Panc1 (cell line): ENCODE results near the gene SLC12A4. TPM values are rescaled to one million over a fixed set of nuclear protein-coding genes. Genes with fewer than 3 reads are reported as not detected.

Experiments
- ATAC-seq: fragments of 200-7000 bp; cut with Tn5 transposase; 2 replicates; pipeline ENCODE4 v1.9.1; 2020; ENCODE audit warnings: mild to moderate bottlenecking, moderate library complexity
- BruUV-seq: library from RNA; stranded (reverse); fragments of 400-500 nt; replicated peaks from 2 replicates; lab custom pipeline; 2021; lab: Mats Ljungman, UMichigan
- CTCF ChIA-PET: fragments of 300-600 bp; sonication (Branson Sonifier 250); formaldehyde crosslinking; loops from one replicate; lab custom pipeline; 2022; ENCODE audit warnings: antibody characterized with exemption; lab: Charles Lee
- POLR2A ChIA-PET: fragments of 300-600 bp; sonication (Branson Sonifier 250); formaldehyde crosslinking; loops from one replicate; lab custom pipeline; 2022; ENCODE audit warnings: antibody characterized with exemption; lab: Charles Lee
- DNase-seq: peaks from one replicate; pipeline ENCODE4 v3.0.0-alpha.2; 2010; ENCODE audit warnings: low read depth, low spot score
- H3K27ac ChIP-seq: 2 replicates; pipeline ENCODE4 v1.5.1; 2011; ENCODE audit warnings: mild to moderate bottlenecking, low read length, inconsistent platforms
- H3K27me3 ChIP-seq: fragments of 200-500 bp; sonication (Bioruptor generic); 2 replicates; pipeline ENCODE4 v1.6.0; 2014; ENCODE audit warnings: low read length, inconsistent platforms; ENCODE audit not compliant: control insufficient read depth, insufficient read depth
- H3K36me3 ChIP-seq: fragments of 200-500 bp; sonication (Bioruptor generic); 2 replicates; pipeline ENCODE4 v1.5.1; 2014; ENCODE audit warnings: inconsistent platforms, mild to moderate bottlenecking, low read length, moderate library complexity; ENCODE audit not compliant: control insufficient read depth, insufficient read depth
- H3K4me1 ChIP-seq: 2 replicates; pipeline ENCODE4 v1.5.1; 2011; ENCODE audit warnings: inconsistent platforms, mild to moderate bottlenecking, low read length, moderate library complexity; ENCODE audit not compliant: control insufficient read depth, insufficient read depth
- H3K4me3 ChIP-seq, 2 experiments: 2 replicates each; pipeline ENCODE4 v1.5.1; 2011 to 2012; ENCODE audit warnings: low read depth in 2 of 2, low read length in 2 of 2, mild to moderate bottlenecking in 2 of 2, inconsistent platforms in 1 of 2, moderate library complexity in 1 of 2
- H3K9me3 ChIP-seq: fragments of 200-500 bp; sonication (Bioruptor generic); 2 replicates; pipeline ENCODE4 v1.5.1; 2014; ENCODE audit warnings: low read depth, mild to moderate bottlenecking, inconsistent platforms, low read length, moderate library complexity; ENCODE audit not compliant: control insufficient read depth, insufficient read depth
- POLR2AphosphoS5 ChIP-seq: IDR thresholded peaks from 2 replicates; pipeline ENCODE4 v1.6.1; 2012; ENCODE audit warnings: mild to moderate bottlenecking, low read depth, low read length, moderate library complexity
- SIN3A ChIP-seq: IDR thresholded peaks from 2 replicates; pipeline ENCODE4 v1.6.1; 2012; ENCODE audit warnings: low read depth, mild to moderate bottlenecking, low read length, moderate library complexity, borderline replicate concordance; ENCODE audit not compliant: insufficient read depth
- TCF7L2 ChIP-seq: IDR thresholded peaks from 2 replicates; pipeline ENCODE4 v1.6.1; 2011; ENCODE audit warnings: mild to moderate bottlenecking, low read depth, low read length, inconsistent platforms
- in situ Hi-C: cut with HindIII; loops from 2 replicates; pipeline ENCODE4 v1.10.0; 2016; ENCODE audit warnings: low sequenced_read_pairs, low pct_unique_long_range_greater_than_20kb
- intact Hi-C: fragments of 100-400 bp; cut with micrococcal nuclease; formaldehyde crosslinking; loops from one replicate; pipeline ENCODE4 v1.10.0; 2022; ENCODE audit not compliant: unreplicated experiment
- total RNA-seq: library from RNA; stranded (reverse); gene quantifications from one replicate; pipeline ENCODE4 v1.2.1, GENCODE V29; 2021; ENCODE audit not compliant: unreplicated experiment
- TF ChIP-seq, protein P1 (sequence below): fragments of 450-650 bp; IDR thresholded peaks from 2 replicates; pipeline ENCODE4 v1.5.1; 2017; ENCODE audit warnings: mild to moderate bottlenecking
- TF ChIP-seq, protein P2 (sequence below), 2 experiments: IDR thresholded peaks; 2 replicates each; pipeline ENCODE4 v1.6.1; 2011 to 2012; ENCODE audit warnings: low read depth in 2 of 2, control low read depth in 1 of 2, low read length in 1 of 2, mild to moderate bottlenecking in 1 of 2, moderate library complexity in 1 of 2; ENCODE audit not compliant: insufficient read depth in 1 of 2

SLC12A4 gene
- total RNA-seq, 1 experiment from 2014 or later: 31.8 TPM

- H3K36me3 ChIP-seq: peaks cover 2% of the 10 kb centered on the region; the same call in 1 of the 2 replicates
- in situ Hi-C loops (no loop called here), intact Hi-C loops (no loop called here)
- DNase-seq: no peak
- 0 out of 2 replicates have a peak, but pooled peaks cover 4% of the 10 kb centered on the region for H3K4me1 ChIP-seq
- ChIA-PET POLR2A (interaction anchor here (0.7 kb wide), 1 partner anchor 274 kb away, joined by 3 read pairs; no protein-coding TSS in a partner anchor), CTCF (no interaction called here)
- H3K27ac ChIP-seq: peak overlapping the region; percentile 88
- TF ChIP-seq, protein P1, sequence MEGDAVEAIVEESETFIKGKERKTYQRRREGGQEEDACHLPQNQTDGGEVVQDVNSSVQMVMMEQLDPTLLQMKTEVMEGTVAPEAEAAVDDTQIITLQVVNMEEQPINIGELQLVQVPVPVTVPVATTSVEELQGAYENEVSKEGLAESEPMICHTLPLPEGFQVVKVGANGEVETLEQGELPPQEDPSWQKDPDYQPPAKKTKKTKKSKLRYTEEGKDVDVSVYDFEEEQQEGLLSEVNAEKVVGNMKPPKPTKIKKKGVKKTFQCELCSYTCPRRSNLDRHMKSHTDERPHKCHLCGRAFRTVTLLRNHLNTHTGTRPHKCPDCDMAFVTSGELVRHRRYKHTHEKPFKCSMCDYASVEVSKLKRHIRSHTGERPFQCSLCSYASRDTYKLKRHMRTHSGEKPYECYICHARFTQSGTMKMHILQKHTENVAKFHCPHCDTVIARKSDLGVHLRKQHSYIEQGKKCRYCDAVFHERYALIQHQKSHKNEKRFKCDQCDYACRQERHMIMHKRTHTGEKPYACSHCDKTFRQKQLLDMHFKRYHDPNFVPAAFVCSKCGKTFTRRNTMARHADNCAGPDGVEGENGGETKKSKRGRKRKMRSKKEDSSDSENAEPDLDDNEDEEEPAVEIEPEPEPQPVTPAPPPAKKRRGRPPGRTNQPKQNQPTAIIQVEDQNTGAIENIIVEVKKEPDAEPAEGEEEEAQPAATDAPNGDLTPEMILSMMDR: no peak
- TF ChIP-seq POLR2AphosphoS5: no peak
- TF ChIP-seq SIN3A: no peak
- TF ChIP-seq, protein P2, sequence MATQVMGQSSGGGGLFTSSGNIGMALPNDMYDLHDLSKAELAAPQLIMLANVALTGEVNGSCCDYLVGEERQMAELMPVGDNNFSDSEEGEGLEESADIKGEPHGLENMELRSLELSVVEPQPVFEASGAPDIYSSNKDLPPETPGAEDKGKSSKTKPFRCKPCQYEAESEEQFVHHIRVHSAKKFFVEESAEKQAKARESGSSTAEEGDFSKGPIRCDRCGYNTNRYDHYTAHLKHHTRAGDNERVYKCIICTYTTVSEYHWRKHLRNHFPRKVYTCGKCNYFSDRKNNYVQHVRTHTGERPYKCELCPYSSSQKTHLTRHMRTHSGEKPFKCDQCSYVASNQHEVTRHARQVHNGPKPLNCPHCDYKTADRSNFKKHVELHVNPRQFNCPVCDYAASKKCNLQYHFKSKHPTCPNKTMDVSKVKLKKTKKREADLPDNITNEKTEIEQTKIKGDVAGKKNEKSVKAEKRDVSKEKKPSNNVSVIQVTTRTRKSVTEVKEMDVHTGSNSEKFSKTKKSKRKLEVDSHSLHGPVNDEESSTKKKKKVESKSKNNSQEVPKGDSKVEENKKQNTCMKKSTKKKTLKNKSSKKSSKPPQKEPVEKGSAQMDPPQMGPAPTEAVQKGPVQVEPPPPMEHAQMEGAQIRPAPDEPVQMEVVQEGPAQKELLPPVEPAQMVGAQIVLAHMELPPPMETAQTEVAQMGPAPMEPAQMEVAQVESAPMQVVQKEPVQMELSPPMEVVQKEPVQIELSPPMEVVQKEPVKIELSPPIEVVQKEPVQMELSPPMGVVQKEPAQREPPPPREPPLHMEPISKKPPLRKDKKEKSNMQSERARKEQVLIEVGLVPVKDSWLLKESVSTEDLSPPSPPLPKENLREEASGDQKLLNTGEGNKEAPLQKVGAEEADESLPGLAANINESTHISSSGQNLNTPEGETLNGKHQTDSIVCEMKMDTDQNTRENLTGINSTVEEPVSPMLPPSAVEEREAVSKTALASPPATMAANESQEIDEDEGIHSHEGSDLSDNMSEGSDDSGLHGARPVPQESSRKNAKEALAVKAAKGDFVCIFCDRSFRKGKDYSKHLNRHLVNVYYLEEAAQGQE (IDR thresholded peaks at IDR 0.05; ENCODE audit: insufficient read depth in 1 of 2, low read depth in 2 of 2, low read length in 1 of 2): no peak
- no peak for TF ChIP-seq TCF7L2
- no TSS peak for BruUV-seq
- H3K4me3 ChIP-seq: peak overlapping the region; percentile 80 to 92
- no peaks in the 10 kb centered on the region for H3K9me3 ChIP-seq
- no peak for ATAC-seq
- H3K27me3 ChIP-seq: no peaks in the 10 kb centered on the region
Observed at GRCh38 chr16:67936880-67937605, 31.4 kb downstream of the SLC12A4 start.

DNA sequence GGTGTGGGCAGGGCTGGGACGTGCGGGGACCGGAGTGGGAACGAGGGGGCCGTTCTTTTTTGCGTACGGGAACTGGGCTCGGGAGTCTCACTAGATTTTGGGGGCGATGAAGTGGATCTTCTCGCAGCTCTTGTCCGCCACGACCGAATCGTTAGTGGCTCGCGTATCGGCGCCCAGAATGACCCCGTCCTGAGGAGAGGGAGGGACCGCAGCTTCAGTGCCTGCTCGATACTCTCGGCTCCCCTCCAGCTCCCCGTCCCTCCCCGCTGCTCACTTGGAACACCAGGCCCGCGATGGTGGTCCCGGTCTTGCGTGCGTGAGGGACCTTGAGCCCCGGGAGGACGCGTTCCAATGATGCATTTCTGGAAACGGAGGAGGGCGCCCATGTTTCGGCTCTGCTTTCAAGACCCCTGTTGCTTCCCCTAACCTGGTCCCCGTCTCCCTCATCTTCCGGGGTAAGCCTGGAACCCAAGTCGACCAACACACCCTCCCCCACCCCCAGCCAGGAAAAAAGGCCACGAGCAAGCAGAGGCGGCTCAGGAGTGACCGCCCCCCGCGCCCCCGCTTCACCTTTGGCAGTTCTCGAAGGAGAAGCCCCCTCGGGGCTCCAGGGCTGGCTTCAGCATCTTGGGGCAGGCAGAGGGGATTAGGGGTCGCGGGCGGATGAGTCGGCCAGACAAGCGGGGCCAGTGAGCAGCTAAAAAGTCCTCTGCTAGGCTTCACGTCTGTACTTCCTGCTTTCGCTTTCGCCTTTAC is 32.1 kb downstream of the SLC12A4 start, which contains the start of gene PSMB10:
TSS of gene PSMB10 (minus strand) at position 727 of the 756 bp plus-strand sequence. CDS start at position 626, 101 bp downstream.
- DNase-seq (no peak), ATAC-seq (peak; percentile 18; the same call in 1 of the 2 replicates)
- 0 out of 2 replicates have a peak, but pooled peaks have one; percentile 14 for TF ChIP-seq SIN3A
- TF ChIP-seq, protein P1: no peak
- peaks cover 2% of the 10 kb centered on the region; the same call in 1 of the 2 replicates for H3K36me3 ChIP-seq
- BruUV-seq: TSS peak; percentile 87
- H3K27me3 ChIP-seq: no peaks in the 10 kb centered on the region
- in situ Hi-C loops (no loop called here), intact Hi-C loops (no loop called here)
- H3K9me3 ChIP-seq: no peaks in the 10 kb centered on the region
- 0 out of 2 replicates have a peak, but pooled peaks cover 4% of the 10 kb centered on the region for H3K4me1 ChIP-seq
- H3K27ac ChIP-seq: peak within 1 kb of the TSS; percentile 88
- H3K4me3 ChIP-seq: peak within 1 kb of the TSS; percentile 80 to 92
- ChIA-PET CTCF (interaction anchor here (0.6 to 0.8 kb wide), 2 partner anchors 52 to 147 kb away, joined by 3 to 4 read pairs; no protein-coding TSS in a partner anchor), POLR2A (interaction anchor here (0.7 kb wide), 1 partner anchor 275 kb away, joined by 3 read pairs; no protein-coding TSS in a partner anchor)
